Omental fat pad (tissue), 4 donors: ENCODE results near the gene FMNL3. TPM values are rescaled to one million over a fixed set of nuclear protein-coding genes. Genes with fewer than 3 reads are reported as not detected.

Experiments
- ATAC-seq: fragments of 150-250 bp; one replicate; pipeline ENCODE4 v1.9.1; 2016; ENCODE audit warnings: mild to moderate bottlenecking, moderate library complexity; ENCODE audit not compliant: low FRiP score
- DNase-seq: peaks from one replicate; pipeline ENCODE4 v3.0.0-alpha.2; 2019; ENCODE audit warnings: low spot score
- total RNA-seq, 4 donors: library from RNA; depleted of rRNA; stranded (reverse); fragments of >200 nt; gene quantifications; one replicate each; pipeline ENCODE4 v1.1.0, GENCODE V29; 2016
- TF ChIP-seq, protein P1 (sequence below), 3 donors: fragments of 450-650 bp; IDR thresholded peaks; one replicate each; pipeline ENCODE4 v1.5.1; 2016 to 2017; ENCODE audit warnings: antibody characterized with exemption in 3 of 3, mild to moderate bottlenecking in 3 of 3, moderate library complexity in 2 of 3

FMNL3 gene
- total RNA-seq, 4 donors from 2014 or later = 5.7 to 28.8 (median 22.1) TPM

DNA sequence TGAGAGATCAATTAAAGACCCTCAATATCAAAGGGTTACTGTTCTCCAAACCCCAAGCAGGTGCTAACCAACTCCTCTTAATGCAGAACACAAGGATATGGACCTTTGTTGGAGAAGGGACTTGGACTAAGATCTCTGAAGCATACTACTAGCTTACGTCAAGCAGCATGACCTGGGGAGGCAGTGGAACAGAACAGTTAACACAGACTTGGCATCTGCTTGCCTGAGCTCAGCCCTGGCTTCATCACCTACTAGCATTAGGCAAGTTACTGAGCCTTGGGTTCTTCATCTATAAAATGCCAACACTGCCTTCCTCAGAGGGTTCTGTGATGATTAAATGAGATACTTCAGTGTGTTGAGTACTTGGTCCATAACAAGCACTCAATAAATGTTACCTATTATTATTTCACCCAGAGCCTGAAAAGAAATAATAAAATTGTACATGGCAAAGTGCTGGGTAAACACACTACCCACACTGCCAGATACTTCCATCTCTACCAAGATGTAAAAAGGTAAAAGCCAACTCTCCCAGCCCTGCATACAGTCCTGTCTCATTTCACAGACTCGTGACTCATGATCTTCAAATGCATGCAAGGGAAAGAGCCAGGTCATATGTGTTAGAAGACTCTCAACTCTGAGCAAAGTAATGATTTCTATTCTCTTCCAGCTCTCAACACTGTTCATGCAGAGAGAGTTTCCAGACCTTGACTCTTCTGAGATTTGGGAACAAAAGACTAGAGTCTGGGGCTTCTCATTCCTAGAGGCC, 39.7 kb downstream of the FMNL3 start:
- no peak for ATAC-seq
- no peak for DNase-seq
- TF ChIP-seq, protein P1, sequence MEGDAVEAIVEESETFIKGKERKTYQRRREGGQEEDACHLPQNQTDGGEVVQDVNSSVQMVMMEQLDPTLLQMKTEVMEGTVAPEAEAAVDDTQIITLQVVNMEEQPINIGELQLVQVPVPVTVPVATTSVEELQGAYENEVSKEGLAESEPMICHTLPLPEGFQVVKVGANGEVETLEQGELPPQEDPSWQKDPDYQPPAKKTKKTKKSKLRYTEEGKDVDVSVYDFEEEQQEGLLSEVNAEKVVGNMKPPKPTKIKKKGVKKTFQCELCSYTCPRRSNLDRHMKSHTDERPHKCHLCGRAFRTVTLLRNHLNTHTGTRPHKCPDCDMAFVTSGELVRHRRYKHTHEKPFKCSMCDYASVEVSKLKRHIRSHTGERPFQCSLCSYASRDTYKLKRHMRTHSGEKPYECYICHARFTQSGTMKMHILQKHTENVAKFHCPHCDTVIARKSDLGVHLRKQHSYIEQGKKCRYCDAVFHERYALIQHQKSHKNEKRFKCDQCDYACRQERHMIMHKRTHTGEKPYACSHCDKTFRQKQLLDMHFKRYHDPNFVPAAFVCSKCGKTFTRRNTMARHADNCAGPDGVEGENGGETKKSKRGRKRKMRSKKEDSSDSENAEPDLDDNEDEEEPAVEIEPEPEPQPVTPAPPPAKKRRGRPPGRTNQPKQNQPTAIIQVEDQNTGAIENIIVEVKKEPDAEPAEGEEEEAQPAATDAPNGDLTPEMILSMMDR (IDR thresholded peaks at IDR 0.05) = no peak

DNA sequence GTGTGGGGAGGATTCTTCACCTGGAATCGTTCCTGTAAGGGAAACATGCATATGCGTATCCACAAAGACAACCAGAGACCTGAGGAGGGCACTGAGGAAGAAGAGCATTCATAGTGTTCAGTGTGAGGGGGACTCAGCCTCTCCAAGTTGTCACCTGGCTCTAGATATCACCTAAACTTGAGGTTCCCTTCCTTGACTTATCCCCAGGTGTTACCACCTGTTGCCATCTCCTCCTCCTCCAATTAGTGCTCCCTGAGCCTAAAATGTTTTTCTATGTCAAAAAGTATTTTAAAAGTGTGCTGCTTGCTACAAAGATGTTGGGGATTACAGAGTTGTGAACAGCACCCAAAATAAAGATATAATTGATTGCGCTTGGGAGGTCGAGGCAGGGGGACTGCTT, 41.0 kb downstream of the FMNL3 start:
- TF ChIP-seq, protein P1 (IDR thresholded peaks at IDR 0.05) = no peak
- no peak for ATAC-seq
- no peak for DNase-seq

DNA sequence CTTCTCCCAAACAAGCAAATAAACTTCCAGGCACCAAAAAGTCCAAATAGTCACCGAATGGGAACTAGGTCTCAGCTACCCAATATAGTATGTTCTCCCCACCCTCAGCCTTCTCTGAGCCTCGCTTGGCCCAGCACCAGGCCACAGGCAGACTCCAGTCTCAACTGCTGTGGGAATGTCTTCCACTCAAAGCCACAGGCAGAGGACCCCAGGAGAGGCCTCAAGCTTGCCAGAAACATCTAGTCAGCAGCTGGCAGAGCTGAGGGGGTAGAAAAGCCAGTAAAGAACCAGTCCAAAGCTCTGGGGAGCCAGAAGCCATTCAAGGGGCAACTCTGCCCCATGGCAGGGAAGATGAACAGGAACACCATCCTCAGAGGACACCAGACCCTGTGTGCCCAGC, 41.8 kb downstream of the FMNL3 start:
- TF ChIP-seq, protein P1 (IDR thresholded peaks at IDR 0.05) = no peak
- no peak for DNase-seq
- ATAC-seq = no peak

DNA sequence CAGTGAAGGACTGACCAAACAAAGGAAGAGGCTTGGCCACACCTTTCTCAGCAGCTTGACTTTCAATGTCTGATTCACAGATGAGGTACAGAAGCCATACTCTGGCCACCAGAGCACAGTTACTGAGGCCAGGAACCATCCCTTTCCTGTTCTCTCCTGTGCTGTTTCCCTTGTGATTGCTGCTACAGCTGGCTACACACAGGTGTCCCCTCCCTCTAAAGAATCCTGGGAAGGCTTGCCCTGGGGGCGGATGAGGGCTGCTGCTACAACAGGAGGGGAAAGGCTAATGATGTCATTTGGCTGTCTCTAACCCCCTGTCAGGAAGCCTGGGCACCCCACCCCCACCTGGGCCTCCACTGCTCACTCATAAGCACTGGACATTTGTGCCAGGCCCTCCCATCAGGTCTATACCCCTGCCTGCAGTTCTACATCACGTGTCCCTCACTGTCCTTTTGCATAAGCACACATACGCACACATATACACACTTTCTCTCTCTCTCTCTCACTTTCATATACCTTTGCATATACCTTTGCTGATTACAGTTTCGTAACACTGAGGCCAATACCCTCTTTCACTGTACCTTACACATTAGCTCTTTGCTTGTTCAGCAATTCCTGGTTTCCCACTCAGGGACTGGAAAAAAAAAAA, 42.5 kb downstream of the FMNL3 start:
- ATAC-seq (no peak), DNase-seq (no peak)
- TF ChIP-seq, protein P1 (IDR thresholded peaks at IDR 0.05) = no peak

DNA sequence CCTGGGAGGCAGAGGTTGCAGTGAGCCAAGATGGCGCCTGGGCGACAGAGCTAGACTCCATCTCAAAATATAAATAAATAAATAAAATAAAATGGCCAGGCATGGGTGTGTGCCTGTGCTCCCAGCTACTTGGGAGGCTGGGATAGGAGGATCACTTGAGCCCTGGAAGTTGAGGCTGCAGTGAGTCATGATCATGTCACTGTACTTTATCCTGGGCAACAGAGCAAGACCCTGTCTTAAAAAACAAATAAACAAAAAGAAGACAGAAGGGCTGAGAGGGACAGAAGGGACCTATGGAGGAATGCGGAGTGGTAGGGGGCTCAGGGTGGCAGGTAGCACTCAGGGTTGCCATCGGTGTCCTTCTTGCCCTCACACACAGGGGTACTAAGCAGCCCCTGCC, 43.0 kb downstream of the FMNL3 start:
- DNase-seq (no peak), ATAC-seq (no peak)
- TF ChIP-seq, protein P1 (IDR thresholded peaks at IDR 0.05) = no peak

DNA sequence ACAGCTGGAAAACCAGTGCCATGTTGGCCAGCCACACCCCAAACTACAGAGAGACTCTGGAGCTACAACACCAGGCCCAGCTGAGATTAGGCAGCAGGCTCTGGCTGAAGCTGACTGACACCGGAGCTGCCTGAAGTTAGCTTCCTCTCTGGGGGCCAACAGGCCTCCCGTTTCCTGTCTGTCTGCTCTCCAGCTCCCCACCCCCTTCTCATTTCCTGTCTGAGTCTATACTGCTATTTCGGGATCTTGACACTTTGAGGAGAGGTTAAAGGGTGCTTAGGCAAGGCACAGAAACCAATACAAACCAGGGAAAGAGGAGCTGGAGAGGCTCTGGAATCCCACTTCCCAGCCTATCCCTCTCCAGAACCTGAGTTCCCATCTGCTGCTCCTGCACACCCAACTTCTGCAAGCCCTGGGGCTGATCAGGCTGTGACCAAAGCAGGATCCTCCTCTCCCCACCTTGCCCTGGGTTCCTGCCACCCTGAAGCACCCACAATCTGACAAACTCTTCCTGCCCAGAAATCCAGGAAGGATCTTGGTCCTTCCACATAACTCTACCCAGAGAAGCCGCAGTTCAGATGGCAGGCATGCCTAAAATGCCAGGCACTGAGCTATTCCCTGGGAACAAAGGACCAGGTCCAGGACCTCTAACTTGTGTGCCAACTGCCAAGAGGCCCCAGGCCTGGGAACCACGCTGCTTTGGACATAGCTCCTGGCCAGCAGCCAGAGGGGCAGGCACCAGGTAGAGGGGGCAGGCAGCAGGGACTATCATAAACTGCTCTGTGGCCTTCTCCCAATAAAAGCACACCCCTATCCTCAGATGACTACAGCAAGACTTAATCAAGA, 44.0 kb downstream of the FMNL3 start:
- TF ChIP-seq, protein P1 (IDR thresholded peaks at IDR 0.05) = no peak
- no peak for DNase-seq
- no peak for ATAC-seq
